Natural killer cell (primary cell): ENCODE measurements around the gene WNT2B. TPM values are rescaled to one million over a fixed set of nuclear protein-coding genes. Genes with fewer than 3 reads are reported as not detected.

Experiments used
- ATAC-seq, 3 donors: fragments of 150-1000 bp in 2 of 3; fragments of 200-7000 bp in 1 of 3; cut with Tn5 transposase; 1 replicate in 1 of 3; 2 replicates in 2 of 3; pipeline ENCODE4 v1.10.0; 2021; ENCODE audit warnings: mild to moderate bottlenecking in 2 of 3, moderate library complexity in 2 of 3
- DNase-seq, 2 donors: peaks; one replicate each; pipeline versions ENCODE4 v3.0.0 to v3.0.0-alpha.2; 2013 to 2021; ENCODE audit warnings: mixed read lengths in 1 of 2
- H3K27ac ChIP-seq: one replicate; pipeline ENCODE4 v1.5.1; 2013; ENCODE audit warnings: mild to moderate bottlenecking, low read length
- H3K27me3 ChIP-seq: one replicate; pipeline ENCODE4 v1.6.1; 2013; ENCODE audit warnings: low read length; ENCODE audit not compliant: control insufficient read depth, insufficient read depth
- H3K36me3 ChIP-seq: one replicate; pipeline ENCODE4 v1.6.1; 2013; ENCODE audit warnings: low read length; ENCODE audit not compliant: control insufficient read depth, insufficient read depth
- H3K4me1 ChIP-seq: one replicate; pipeline ENCODE4 v1.6.1; 2013; ENCODE audit warnings: low read length; ENCODE audit not compliant: control insufficient read depth, insufficient read depth
- H3K4me3 ChIP-seq: one replicate; pipeline ENCODE4 v1.5.1; 2013; ENCODE audit warnings: low read length
- H3K9me3 ChIP-seq: one replicate; pipeline ENCODE4 v1.6.1; 2013; ENCODE audit warnings: low read length; ENCODE audit not compliant: control insufficient read depth, insufficient read depth
- H3K27ac Mint-ChIP-seq, 2 donors: one replicate each; pipeline ENCODE4 v1.8.0; 2022; ENCODE audit warnings: mild to moderate bottlenecking in 2 of 2, mixed read lengths in 2 of 2, moderate library complexity in 1 of 2
- H3K27me3 Mint-ChIP-seq, 2 donors: one replicate each; pipeline ENCODE4 v1.8.0; 2022; ENCODE audit warnings: low read depth in 2 of 2, mixed read lengths in 2 of 2
- H3K36me3 Mint-ChIP-seq: one replicate; pipeline ENCODE4 v1.8.0; 2022; ENCODE audit warnings: mixed read lengths
- H3K4me1 Mint-ChIP-seq, 2 donors: one replicate each; pipeline ENCODE4 v1.8.0; 2022; ENCODE audit warnings: mixed read lengths in 2 of 2
- H3K4me3 Mint-ChIP-seq: one replicate; pipeline ENCODE4 v1.8.0; 2022; ENCODE audit warnings: mild to moderate bottlenecking, moderate library complexity, mixed read lengths
- H3K9me3 Mint-ChIP-seq, 2 donors: one replicate each; pipeline ENCODE4 v1.8.0; 2022; ENCODE audit warnings: mixed read lengths in 2 of 2
- WGBS: methylation state at CpG from one replicate; pipeline ENCODE4 v1.1.7; 2013; ENCODE audit warnings: missing lambda C conversion rate; ENCODE audit not compliant: insufficient coverage; 5-methylcytosine and 5-hydroxymethylcytosine counted together
- intact Hi-C: fragments of 100-400 bp; cut with micrococcal nuclease; formaldehyde crosslinking; loops from one replicate; pipeline ENCODE4 v1.14.2; 2022
- total RNA-seq, 4 donors: library from RNA; stranded (reverse); fragments of 120-200 nt in 1 of 4; gene quantifications; one replicate each; pipeline versions ENCODE4 v1.2.3 to v1.2.4, GENCODE V29; 2013 to 2022
- TF ChIP-seq, protein P1 (sequence below): fragments of 200-600 bp; IDR thresholded peaks from one replicate; pipeline ENCODE4 v1.8.0; 2022; ENCODE audit warnings: antibody characterized with exemption

WNT2B gene
- total RNA-seq, 3 donors from 2014 or later (not counting 1 experiment from before 2014, with no cell fraction given), result 0.16 to 0.20 (median 0.18) TPM

DNA sequence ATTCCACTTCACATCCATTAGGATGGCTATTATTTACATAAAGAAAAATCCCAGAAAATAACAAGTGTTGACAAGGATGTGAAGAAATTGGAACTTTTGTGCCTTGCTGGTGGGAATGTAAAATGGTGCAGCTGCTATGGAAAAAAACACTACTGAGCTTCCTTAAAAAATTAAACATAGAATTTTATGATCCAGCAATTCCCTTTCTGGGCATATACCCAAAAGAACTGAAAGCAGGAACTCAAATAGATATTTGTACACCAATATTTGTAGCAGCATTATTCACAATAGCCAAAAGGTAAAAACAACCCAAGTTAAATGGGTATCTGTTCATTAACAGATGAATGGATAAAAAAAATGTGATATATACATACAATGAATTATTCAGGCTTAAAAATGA is 45.6 kb downstream of the WNT2B start:
- Mint-ChIP-seq H3K9me3 (no peaks in the 10 kb centered on the region), H3K4me3 (no peak overlapping the region), H3K27me3 (no peaks in the 10 kb centered on the region), H3K27ac (no peak overlapping the region), H3K36me3 (no peaks in the 10 kb centered on the region), H3K4me1 (no peaks in the 10 kb centered on the region)
- no peak for ATAC-seq
- no peak overlapping the region for H3K27ac ChIP-seq
- intact Hi-C loops, result loop anchor here (10.0 kb wide), 1 partner anchor 60 kb away; the partner anchor contains the start of genes CAPZA1 and ST7L
- no peak for DNase-seq
- no peaks in the 10 kb centered on the region for H3K27me3 ChIP-seq
- no peaks in the 10 kb centered on the region for H3K4me1 ChIP-seq
- no peaks in the 10 kb centered on the region for H3K9me3 ChIP-seq
- TF ChIP-seq, protein P1, sequence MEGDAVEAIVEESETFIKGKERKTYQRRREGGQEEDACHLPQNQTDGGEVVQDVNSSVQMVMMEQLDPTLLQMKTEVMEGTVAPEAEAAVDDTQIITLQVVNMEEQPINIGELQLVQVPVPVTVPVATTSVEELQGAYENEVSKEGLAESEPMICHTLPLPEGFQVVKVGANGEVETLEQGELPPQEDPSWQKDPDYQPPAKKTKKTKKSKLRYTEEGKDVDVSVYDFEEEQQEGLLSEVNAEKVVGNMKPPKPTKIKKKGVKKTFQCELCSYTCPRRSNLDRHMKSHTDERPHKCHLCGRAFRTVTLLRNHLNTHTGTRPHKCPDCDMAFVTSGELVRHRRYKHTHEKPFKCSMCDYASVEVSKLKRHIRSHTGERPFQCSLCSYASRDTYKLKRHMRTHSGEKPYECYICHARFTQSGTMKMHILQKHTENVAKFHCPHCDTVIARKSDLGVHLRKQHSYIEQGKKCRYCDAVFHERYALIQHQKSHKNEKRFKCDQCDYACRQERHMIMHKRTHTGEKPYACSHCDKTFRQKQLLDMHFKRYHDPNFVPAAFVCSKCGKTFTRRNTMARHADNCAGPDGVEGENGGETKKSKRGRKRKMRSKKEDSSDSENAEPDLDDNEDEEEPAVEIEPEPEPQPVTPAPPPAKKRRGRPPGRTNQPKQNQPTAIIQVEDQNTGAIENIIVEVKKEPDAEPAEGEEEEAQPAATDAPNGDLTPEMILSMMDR, result no peak
- H3K4me3 ChIP-seq, result no peak overlapping the region
- peaks cover 2% of the 10 kb centered on the region for H3K36me3 ChIP-seq

DNA sequence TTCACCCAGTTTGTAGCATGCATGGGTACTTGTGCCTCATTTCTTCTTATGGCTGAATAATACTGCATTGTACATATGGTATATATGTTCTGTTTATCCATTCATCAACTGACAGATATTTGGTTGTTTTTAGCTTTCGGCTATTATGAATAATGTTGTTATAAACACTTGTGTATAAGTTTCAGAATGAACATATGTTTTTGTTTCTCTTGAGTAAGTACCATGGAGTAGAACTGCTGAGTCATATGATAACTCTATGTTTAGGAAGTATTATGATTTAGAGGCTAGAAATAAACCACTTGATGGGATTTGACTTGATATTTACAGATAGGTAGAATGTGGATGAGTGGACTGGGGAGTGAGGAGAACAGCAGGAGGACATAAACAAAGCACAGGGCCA is 48.6 kb downstream of the WNT2B start:
- no peak overlapping the region for H3K27ac ChIP-seq
- H3K27me3 ChIP-seq, result no peaks in the 10 kb centered on the region
- Mint-ChIP-seq H3K4me1 (no peaks in the 10 kb centered on the region), H3K27me3 (no peaks in the 10 kb centered on the region), H3K36me3 (no peaks in the 10 kb centered on the region), H3K4me3 (no peak overlapping the region), H3K27ac (no peak overlapping the region), H3K9me3 (no peaks in the 10 kb centered on the region)
- H3K4me3 ChIP-seq, result no peak overlapping the region
- TF ChIP-seq, protein P1, result no peak
- no peak for DNase-seq
- H3K36me3 ChIP-seq, result peaks cover 2% of the 10 kb centered on the region
- no peaks in the 10 kb centered on the region for H3K4me1 ChIP-seq
- H3K9me3 ChIP-seq, result no peaks in the 10 kb centered on the region
- intact Hi-C loops, result loop anchor here (10.0 kb wide), 1 partner anchor 57 kb away; the partner anchor contains the start of genes CAPZA1 and ST7L
- ATAC-seq, result no peak
- WGBS, result 100% methylated on average over 1 of the region's 1 CpG

GRCh38 chr1:112558634-112559033 is 49.9 kb downstream of the WNT2B start:
- Mint-ChIP-seq H3K36me3 (no peaks in the 10 kb centered on the region), H3K27me3 (no peaks in the 10 kb centered on the region), H3K27ac (no peak overlapping the region), H3K4me3 (no peak overlapping the region), H3K9me3 (no peaks in the 10 kb centered on the region), H3K4me1 (no peaks in the 10 kb centered on the region)
- Histone ChIP-seq H3K4me3 (no peak overlapping the region), H3K9me3 (no peaks in the 10 kb centered on the region), H3K36me3 (peaks cover 2% of the 10 kb centered on the region), H3K27me3 (no peaks in the 10 kb centered on the region), H3K4me1 (no peaks in the 10 kb centered on the region), H3K27ac (no peak overlapping the region)
- no peak for ATAC-seq
- 96% methylated on average over 3 of the region's 3 CpGs for WGBS
- TF ChIP-seq, protein P1, result no peak
- no peak for DNase-seq
- intact Hi-C loops, result loop anchor here (10.0 kb wide), 1 partner anchor 56 kb away; the partner anchor contains the start of genes CAPZA1 and ST7L

DNA sequence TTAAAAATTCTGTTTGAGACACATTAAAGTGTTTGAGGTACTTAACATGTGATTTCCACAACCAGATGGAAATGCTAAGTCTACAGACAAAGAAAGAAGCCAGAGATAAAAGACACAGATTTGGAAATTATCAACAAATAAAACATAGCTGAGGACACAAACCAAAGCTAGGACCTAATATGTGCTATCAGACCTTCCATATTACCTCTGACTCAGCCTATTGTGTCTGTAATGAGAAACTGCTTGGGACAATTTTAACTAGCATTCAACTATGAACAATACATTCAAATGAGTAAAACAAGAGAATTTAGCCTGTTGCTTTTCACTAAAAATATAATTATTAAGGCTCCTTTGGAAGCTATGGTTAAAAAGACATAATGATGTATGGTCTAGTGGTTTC is 54.6 kb downstream of the WNT2B start:
- H3K36me3 Mint-ChIP-seq, result no peaks in the 10 kb centered on the region
- TF ChIP-seq, protein P1, result no peak
- Histone ChIP-seq H3K9me3 (no peaks in the 10 kb centered on the region), H3K27ac (no peak overlapping the region), H3K27me3 (no peaks in the 10 kb centered on the region), H3K4me1 (no peaks in the 10 kb centered on the region), H3K36me3 (no peaks in the 10 kb centered on the region), H3K4me3 (no peak overlapping the region)
- no peaks in the 10 kb centered on the region for H3K9me3 Mint-ChIP-seq
- no peak for ATAC-seq
- no peaks in the 10 kb centered on the region for H3K4me1 Mint-ChIP-seq
- no peak overlapping the region for H3K4me3 Mint-ChIP-seq
- intact Hi-C loops, result no loop called here
- no peak overlapping the region for H3K27ac Mint-ChIP-seq
- no peaks in the 10 kb centered on the region for H3K27me3 Mint-ChIP-seq
- DNase-seq, result no peak
